ENCODE results near the gene SLIT1.
"Not testable (repeated sequence)": the region's sequence is repeated elsewhere in the genome, so short reads cannot be mapped to it uniquely, and the experiment has no call there.

SLIT1 gene

DNA sequence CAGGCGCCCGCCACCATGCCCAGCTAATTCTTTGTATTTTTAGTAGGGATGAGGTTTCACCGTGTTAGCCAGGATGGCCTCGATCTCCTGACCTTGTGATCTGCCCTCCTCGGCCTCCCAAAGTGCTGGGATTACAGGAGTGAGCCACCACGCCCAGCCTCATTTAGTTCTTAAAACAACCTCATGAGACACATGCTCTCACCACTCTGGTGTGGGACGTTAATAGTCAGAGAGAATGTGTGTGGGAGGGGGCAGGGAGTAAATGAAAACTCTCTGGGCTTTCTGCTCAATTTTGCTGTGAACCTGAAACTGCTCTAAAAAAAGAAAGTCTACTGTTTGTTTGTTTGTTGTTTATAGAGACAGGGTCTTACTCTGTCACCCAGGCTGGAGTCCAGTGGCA is 103.2 kb downstream of the SLIT1 start:
- not testable (repeated sequence) for DNase-seq (ENCODE audit: low read depth in 2 of 2)

- DNase-seq (ENCODE audit: low read depth in 2 of 2) = peak; percentile 40 to 65
These were observed 104.0 kb downstream of the SLIT1 start for GRCh38 chr10:97081621-97082235.

- no peak for DNase-seq (ENCODE audit: low read depth in 2 of 2)
These were observed 105.5 kb downstream of the SLIT1 start for GRCh38 chr10:97080051-97080776.

- DNase-seq (ENCODE audit: low read depth in 2 of 2) = no peak
These were observed 106.3 kb downstream of the SLIT1 start for GRCh38 chr10:97079448-97079847.

DNA sequence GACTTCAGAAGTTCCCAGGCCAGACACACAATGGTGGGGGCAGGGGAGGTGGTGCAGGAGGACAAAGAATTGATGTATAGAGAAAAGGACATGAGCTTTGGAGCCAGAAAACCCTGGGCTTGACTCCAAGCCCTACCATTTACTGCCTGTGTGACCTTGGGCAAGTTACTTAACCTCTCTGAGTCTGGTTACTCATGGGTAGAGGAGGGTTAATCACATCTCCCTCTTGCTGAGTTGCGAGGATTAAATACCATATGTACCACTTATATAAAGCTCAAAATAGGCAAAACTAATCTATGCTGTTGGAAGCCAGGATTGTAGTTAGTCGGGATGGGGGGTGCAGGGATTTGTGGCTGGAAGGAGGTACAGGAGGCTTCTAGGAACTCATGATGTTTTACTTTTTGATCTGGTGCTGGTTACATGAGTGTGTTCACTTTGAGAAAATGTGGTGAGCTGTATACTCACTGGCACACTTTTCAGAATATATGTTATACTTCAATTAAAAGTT is 106.8 kb downstream of the SLIT1 start:
- no peak for DNase-seq (ENCODE audit: low read depth in 2 of 2)

DNA sequence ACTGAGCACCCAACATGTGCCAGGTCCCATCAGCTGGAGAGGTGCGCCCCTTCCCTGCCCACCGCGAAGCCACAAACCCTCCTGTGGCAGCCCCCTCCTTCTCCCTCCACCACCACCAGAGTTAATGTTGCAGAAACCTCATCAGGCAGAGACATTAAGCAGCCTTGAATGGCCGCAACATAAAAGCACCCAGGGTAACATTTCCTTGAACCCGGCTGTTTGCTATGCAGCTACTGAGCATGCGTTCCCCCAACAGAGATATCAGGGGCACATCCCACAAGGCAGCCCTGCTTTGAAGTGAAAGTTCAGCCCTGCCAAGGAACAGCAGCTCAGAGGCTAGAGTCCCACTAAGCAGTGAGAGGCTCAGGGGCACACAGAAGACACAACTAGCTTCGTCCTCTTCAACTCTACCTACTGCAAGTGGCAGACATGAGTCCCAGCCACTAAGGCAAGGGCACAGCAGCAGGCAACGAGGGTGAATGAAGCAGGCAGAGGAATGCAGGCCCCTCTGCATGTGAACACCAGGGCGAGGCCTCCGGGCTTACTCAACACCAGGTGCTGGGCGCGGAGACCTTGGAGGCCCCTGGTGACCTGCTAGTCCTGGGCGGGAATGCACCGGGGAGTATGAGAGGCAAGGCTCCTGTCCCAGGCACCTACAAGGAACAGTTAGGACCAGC is 107.4 kb downstream of the SLIT1 start:
- DNase-seq (ENCODE audit: low read depth in 2 of 2) = no peak

DNA sequence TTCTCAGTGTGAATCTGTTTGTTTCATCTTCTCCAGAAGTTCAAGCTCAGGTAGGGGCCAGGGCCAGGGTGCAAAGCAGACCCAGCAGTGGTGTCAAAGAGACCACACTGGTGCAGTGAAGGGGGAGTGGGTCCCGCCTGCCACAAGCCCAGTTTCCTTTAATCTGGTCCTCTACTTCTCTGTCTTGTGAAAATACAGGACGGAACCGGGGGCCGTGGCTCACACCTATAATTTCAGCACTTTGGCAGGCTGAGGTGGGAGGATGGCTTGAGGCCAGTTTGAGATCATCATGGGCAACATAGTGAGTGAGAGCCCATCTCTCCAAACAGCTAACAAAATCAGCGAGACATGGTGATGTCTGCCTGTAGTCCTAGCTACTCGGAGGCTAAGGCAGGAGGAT is 109.0 kb downstream of the SLIT1 start:
- DNase-seq (ENCODE audit: low read depth in 2 of 2) = no peak

DNA sequence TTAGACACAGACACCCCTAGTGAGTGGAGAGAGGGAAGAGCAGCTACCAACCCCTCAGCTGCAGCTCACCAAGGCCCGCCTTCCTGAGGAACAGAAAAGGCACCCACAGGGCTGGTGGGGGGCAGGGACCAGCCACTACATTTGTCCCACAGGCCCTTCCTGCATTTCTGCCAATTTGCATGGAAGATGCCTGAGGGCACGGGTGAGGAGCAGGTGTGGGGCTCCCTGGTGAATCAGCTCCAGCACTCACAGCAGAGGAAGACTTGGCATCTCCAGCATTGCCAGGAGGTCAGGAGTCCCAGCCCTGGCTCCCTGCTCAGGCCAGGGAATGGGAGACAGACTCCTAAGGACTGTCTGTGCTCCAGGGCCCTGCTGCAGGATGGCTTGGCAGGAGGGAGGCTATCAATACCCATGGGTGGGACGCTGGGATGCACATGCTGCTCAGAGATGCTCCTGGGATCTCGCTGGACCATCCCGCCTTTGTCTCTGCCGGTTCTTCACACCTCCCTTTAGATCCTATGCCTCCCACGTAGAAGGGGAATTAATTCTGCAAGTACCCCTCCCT is 109.7 kb downstream of the SLIT1 start:
- no peak for DNase-seq (ENCODE audit: low read depth in 2 of 2)

DNA sequence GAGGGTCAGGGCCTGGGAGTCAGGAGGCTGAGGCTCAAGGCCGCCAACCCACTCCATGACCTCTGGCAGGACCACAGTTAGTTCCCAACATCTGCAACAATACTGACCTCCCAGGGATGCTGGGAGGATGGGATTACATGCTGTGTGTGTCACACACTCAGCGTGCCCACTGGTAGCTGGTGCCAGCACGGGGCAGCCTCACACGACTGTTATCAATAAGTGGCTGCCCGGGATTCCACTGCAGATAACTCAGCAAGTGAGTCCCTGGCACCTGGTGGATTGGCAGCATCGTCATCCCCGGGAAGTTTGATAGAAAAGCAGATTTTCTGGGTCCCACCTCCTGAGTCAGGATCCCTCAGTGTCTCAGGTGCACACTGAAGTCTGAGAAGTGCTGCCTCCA is 110.3 kb downstream of the SLIT1 start:
- DNase-seq (ENCODE audit: low read depth in 2 of 2) = no peak

- no peak for DNase-seq (ENCODE audit: low read depth in 2 of 2)
These were observed 111.3 kb downstream of the SLIT1 start for GRCh38 chr10:97074256-97075145.

GRCh38 chr10:97072851-97073665 is 112.7 kb downstream of the SLIT1 start:
- DNase-seq (ENCODE audit: low read depth in 2 of 2) = peak; percentile 75 to 86

- DNase-seq (ENCODE audit: low read depth in 2 of 2) = no peak
These were observed 114.3 kb downstream of the SLIT1 start for GRCh38 chr10:97071496-97071895.

DNA sequence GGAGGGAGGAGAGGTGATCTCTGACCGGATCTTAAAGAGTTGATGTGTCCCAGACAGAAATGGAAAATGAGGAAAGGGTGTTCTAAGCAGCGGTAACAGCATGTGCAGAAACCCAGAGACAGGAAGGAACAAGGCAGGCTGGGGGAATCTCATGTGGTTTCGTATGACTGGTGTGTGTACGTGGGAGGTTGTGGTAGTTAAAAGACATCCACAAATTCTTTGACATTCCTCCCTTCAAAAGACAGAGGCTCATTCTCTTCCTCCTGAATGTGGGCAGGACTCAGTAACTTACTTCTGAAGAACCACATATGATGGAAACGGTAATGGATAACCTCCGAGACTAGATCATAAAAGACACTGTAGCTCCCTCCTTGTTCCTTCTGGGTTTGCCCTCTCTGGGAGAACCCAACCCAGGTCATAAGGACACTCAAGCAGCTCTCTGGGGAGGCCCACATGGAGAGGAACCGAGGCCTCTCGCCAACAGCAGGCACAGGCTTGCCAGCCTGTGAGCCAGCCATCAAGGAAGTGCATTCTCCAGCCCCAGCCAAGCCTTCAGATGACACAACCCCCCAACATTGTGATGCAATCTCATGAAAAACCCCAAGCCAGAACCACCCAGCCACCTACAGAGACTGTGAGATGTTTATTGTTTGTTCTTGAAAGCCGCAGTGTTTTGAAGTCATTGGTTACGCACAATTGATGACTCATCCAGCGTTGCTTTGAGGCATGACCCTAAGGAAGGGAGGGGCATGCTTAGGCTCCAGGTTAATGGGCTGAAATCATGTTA is 116.0 kb downstream of the SLIT1 start:
- DNase-seq (ENCODE audit: low read depth in 2 of 2) = no peak

GRCh38 chr10:97069026-97069425 is 116.7 kb downstream of the SLIT1 start:
- DNase-seq (ENCODE audit: low read depth in 2 of 2) = no peak

GRCh38 chr10:97067716-97068391 is 117.9 kb downstream of the SLIT1 start:
- DNase-seq (ENCODE audit: low read depth in 2 of 2) = no peak

GRCh38 chr10:97066877-97067555 is 118.7 kb downstream of the SLIT1 start:
- no peak for DNase-seq (ENCODE audit: low read depth in 2 of 2)

DNA sequence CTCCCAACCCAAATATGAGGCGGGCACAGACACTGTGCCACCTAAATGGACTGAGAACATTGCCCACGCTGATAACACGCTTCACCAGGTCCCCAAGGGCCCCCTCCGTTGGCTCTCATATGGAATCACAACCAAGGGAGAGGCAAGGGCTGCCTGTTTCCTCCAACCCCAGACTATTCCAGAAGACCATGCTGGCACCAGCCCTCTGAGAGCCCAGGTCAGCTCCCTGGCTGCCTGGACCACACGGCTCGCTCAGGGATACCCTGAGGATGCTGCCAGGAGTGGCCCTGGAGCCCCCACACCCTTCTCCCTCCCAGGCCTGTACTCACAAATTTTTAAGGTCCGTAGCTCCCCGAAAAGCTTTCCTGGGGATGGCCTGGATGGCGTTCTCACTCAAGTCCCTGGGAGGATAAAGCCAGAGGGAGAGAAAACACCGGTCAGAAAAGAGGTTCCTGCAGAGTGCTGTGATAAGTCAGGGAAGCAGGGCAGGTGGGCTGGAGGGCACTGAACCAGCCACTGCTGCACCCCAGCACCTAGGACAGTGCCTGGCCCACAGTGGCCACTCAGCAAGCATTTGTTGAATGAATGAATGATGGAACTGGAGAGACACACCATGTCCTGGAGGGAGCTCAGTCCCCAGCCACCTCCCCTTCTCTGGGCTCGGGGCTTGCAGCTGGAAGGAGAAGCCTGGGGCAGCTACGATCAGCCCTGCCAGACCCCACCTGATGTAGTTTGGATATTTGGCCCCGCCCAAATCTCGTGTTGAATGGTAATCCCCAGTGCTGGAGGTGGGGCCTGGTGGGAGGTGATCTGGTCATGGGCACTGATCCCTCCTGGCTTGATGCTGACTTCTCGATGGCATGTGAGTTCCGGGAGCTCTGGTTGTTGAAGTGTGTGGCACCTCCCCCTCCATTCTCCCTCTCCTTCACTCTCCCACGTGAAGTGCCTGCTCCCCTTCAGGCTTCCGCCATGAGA is 119.8 kb downstream of the SLIT1 start:
- no peak for DNase-seq (ENCODE audit: low read depth in 2 of 2)
